Stimulated activated CD8-positive, alpha-beta memory T cell treated with anti-CD3 and anti-CD28 coated beads, Interleukin-12 subunit alpha, Interleukin-12 subunit beta, amount 100 ng/mL, for 24 hours (primary cell): ENCODE measurements around the gene CCDC90B.
"Not testable (repeated sequence)": the region's sequence is repeated elsewhere in the genome, so short reads cannot be mapped to it uniquely, and the experiment has no call there.

Experiments
- DNase-seq: peaks from one replicate; pipeline ENCODE4 v3.0.0-alpha.2; 2020; ENCODE audit errors: extremely low read depth

The CCDC90B gene

GRCh38 chr11:83287631-83288030 lies 1.5 kb upstream of the CCDC90B start:
- no peak for DNase-seq

GRCh38 chr11:83285151-83285770 lies 906 bp downstream of the CCDC90B start:
- no peak for DNase-seq

GRCh38 chr11:83284501-83285150 lies 1.5 kb downstream of the CCDC90B start:
- DNase-seq, result no peak

- DNase-seq, result no peak
Observed at GRCh38 chr11:83282084-83282716, 4.0 kb downstream of the CCDC90B start.

GRCh38 chr11:83280256-83280655 lies 5.9 kb downstream of the CCDC90B start:
- no peak for DNase-seq

- DNase-seq, result no peak
Observed at GRCh38 chr11:83278351-83278750, 7.8 kb downstream of the CCDC90B start.

- no peak for DNase-seq
Observed at GRCh38 chr11:83275888-83276641, 10.1 kb downstream of the CCDC90B start.

GRCh38 chr11:83272627-83273026 lies 13.5 kb downstream of the CCDC90B start:
- DNase-seq, result no peak

- DNase-seq, result not testable (repeated sequence)
Observed at GRCh38 chr11:83271734-83272133, 14.4 kb downstream of the CCDC90B start.

- not testable (repeated sequence) for DNase-seq
Observed at GRCh38 chr11:83269080-83269479, 17.1 kb downstream of the CCDC90B start.

GRCh38 chr11:83265331-83265730 lies 20.8 kb downstream of the CCDC90B start:
- no peak for DNase-seq

GRCh38 chr11:83259559-83259958 lies 26.6 kb downstream of the CCDC90B start:
- DNase-seq, result no peak

- DNase-seq, result no peak
Observed at GRCh38 chr11:83257761-83258168, 28.4 kb downstream of the CCDC90B start.

GRCh38 chr11:83256602-83257340 lies 29.4 kb downstream of the CCDC90B start:
- no peak for DNase-seq

GRCh38 chr11:83255366-83255765 lies 30.8 kb downstream of the CCDC90B start:
- no peak for DNase-seq

GRCh38 chr11:83252941-83253340 lies 33.2 kb downstream of the CCDC90B start:
- DNase-seq, result no peak

GRCh38 chr11:83252266-83252665 lies 33.9 kb downstream of the CCDC90B start:
- no peak for DNase-seq

GRCh38 chr11:83249972-83250593 lies 36.1 kb downstream of the CCDC90B start:
- no peak for DNase-seq

- DNase-seq, result no peak
Observed at GRCh38 chr11:83249445-83249844, 36.7 kb downstream of the CCDC90B start.

GRCh38 chr11:83241291-83241946 lies 44.7 kb downstream of the CCDC90B start:
- DNase-seq, result no peak

GRCh38 chr11:83238111-83238510 lies 48.1 kb downstream of the CCDC90B start:
- DNase-seq, result no peak
